ENCODE results near the gene RPL28.
"Not testable (repeated sequence)": the region's sequence is repeated elsewhere in the genome, so short reads cannot be mapped to it uniquely, and the experiment has no call there.

DNA sequence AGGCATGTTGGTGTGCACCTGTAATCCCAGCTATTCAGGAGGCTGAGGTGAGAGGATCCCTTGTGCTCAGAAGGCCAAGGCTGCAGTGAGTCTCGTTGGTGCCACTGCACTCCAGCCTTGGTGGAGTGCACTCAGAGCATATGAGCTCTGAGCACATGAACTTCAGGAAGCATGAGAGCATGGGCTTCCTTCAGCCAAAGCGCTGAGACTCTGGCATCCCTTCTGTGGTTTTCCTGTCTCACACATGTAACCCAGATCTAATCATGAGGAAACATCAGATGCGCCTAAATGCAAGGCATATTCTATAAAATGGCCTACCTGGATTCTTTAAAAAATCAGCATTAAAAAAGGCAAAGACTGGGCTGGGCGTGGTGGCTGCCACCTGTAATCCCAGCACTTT lies 35.5 kb downstream of the RPL28 start:
- TF ChIP-seq, protein P1, sequence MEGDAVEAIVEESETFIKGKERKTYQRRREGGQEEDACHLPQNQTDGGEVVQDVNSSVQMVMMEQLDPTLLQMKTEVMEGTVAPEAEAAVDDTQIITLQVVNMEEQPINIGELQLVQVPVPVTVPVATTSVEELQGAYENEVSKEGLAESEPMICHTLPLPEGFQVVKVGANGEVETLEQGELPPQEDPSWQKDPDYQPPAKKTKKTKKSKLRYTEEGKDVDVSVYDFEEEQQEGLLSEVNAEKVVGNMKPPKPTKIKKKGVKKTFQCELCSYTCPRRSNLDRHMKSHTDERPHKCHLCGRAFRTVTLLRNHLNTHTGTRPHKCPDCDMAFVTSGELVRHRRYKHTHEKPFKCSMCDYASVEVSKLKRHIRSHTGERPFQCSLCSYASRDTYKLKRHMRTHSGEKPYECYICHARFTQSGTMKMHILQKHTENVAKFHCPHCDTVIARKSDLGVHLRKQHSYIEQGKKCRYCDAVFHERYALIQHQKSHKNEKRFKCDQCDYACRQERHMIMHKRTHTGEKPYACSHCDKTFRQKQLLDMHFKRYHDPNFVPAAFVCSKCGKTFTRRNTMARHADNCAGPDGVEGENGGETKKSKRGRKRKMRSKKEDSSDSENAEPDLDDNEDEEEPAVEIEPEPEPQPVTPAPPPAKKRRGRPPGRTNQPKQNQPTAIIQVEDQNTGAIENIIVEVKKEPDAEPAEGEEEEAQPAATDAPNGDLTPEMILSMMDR (IDR thresholded peaks at IDR 0.05) = not testable (repeated sequence)
- not testable (repeated sequence) for TF ChIP-seq POLR2A (IDR thresholded peaks at IDR 0.05)
